ENCODE results near the gene TMEM271.

Gene TMEM271

GRCh38 chr4:533318-534100 lies 42.6 kb downstream of the TMEM271 start:
- no peak for DNase-seq (ENCODE audit: low read depth, low spot score)

- no peak for DNase-seq (ENCODE audit: low read depth, low spot score)
These were observed 43.3 kb downstream of the TMEM271 start for GRCh38 chr4:532588-533317.

- DNase-seq (ENCODE audit: low read depth, low spot score): no peak
These were observed 44.2 kb downstream of the TMEM271 start for GRCh38 chr4:531721-532565.

- no peak for DNase-seq (ENCODE audit: low read depth, low spot score)
These were observed 45.0 kb downstream of the TMEM271 start for GRCh38 chr4:531076-531475.

- DNase-seq (ENCODE audit: low read depth, low spot score): no peak
These were observed 45.9 kb downstream of the TMEM271 start for GRCh38 chr4:530017-530781.

GRCh38 chr4:529563-529962 lies 46.5 kb downstream of the TMEM271 start:
- DNase-seq (ENCODE audit: low read depth, low spot score): no peak

GRCh38 chr4:528835-529234 lies 47.3 kb downstream of the TMEM271 start:
- DNase-seq (ENCODE audit: low read depth, low spot score): no peak

- DNase-seq (ENCODE audit: low read depth, low spot score): no peak
These were observed 47.8 kb downstream of the TMEM271 start for GRCh38 chr4:528296-528695.

GRCh38 chr4:526971-527460 lies 49.1 kb downstream of the TMEM271 start:
- no peak for DNase-seq (ENCODE audit: low read depth, low spot score)

GRCh38 chr4:526189-526909 lies 49.7 kb downstream of the TMEM271 start:
- no peak for DNase-seq (ENCODE audit: low read depth, low spot score)

- DNase-seq (ENCODE audit: low read depth, low spot score): no peak
These were observed 50.4 kb downstream of the TMEM271 start for GRCh38 chr4:525660-526059.

- no peak for DNase-seq (ENCODE audit: low read depth, low spot score)
These were observed 51.9 kb downstream of the TMEM271 start for GRCh38 chr4:524196-524595.
